Transverse colon (tissue), 4 donors: ENCODE results near the gene TNS4. TPM values are rescaled to one million over a fixed set of nuclear protein-coding genes. Genes with fewer than 3 reads are reported as not detected.

Experiments used
- DNase-seq: peaks from one replicate; pipeline ENCODE4 v3.0.0-alpha.2; 2019
- H3K27ac ChIP-seq, 4 donors: fragments of 200-600 bp; sonication (generic); 2 replicates each; pipeline ENCODE4 v1.5.1; 2016 to 2018; ENCODE audit warnings: inconsistent platforms in 4 of 4
- H3K27me3 ChIP-seq: fragments of 200-600 bp; sonication (generic); 2 replicates; pipeline ENCODE4 v1.5.1; 2017; ENCODE audit warnings: inconsistent platforms
- H3K36me3 ChIP-seq, 4 donors: fragments of 200-600 bp; sonication (generic); 2 replicates each; pipeline ENCODE4 v1.5.1; 2017 to 2019; ENCODE audit warnings: inconsistent platforms in 4 of 4
- H3K4me1 ChIP-seq, 4 donors: fragments of 200-600 bp; sonication (generic); 2 replicates each; pipeline ENCODE4 v1.5.1; 2017 to 2020; ENCODE audit warnings: inconsistent platforms in 4 of 4
- H3K4me3 ChIP-seq, 4 donors: fragments of 200-600 bp; sonication (generic); 1 replicate in 1 of 4; 2 replicates in 3 of 4; pipeline versions ENCODE4 v1.5.1 to v1.6.1; 2017 to 2019; ENCODE audit warnings: inconsistent platforms in 4 of 4
- H3K9me3 ChIP-seq, 2 donors: fragments of 200-600 bp; sonication (generic); 2 replicates each; pipeline ENCODE4 v1.5.1; 2017 to 2019; ENCODE audit warnings: inconsistent platforms in 2 of 2
- EP300 ChIP-seq: sonication (generic); formaldehyde crosslinking; IDR thresholded peaks from one replicate; pipeline ENCODE4 v1.6.1; 2017; ENCODE audit warnings: antibody characterized with exemption, low read depth
- POLR2A ChIP-seq: fragments of 450-650 bp; IDR thresholded peaks from one replicate; pipeline ENCODE4 v1.6.1; 2016; ENCODE audit warnings: antibody characterized with exemption, mild to moderate bottlenecking, moderate library complexity
- POLR2AphosphoS5 ChIP-seq, 3 donors: sonication (generic); formaldehyde crosslinking; IDR thresholded peaks; one replicate each; pipeline ENCODE4 v1.6.1; 2016; ENCODE audit warnings: antibody characterized with exemption in 3 of 3
- WGBS, 2 donors: methylation state at CpG; one replicate each; pipeline ENCODE4 v1.1.5; 2018; ENCODE audit warnings: low coverage in 1 of 2; 5-methylcytosine and 5-hydroxymethylcytosine counted together
- in situ Hi-C, 4 donors: fragments of 200-750 bp; cut with MboI; loops; one replicate each; pipeline versions ENCODE4 v1.15.0 to v1.15.1; 2017; ENCODE audit warnings: low sequenced_read_pairs in 3 of 4, low pct_ligation_motif_present in 1 of 4, low pct_unique_long_range_greater_than_20kb in 1 of 4
- intact Hi-C: fragments of 100-400 bp; cut with DNase I; formaldehyde crosslinking; loops from one replicate; pipeline ENCODE4 v1.15.1; 2023; ENCODE audit warnings: low total_unique reads
- total RNA-seq, 4 donors: library from RNA; depleted of rRNA; stranded (reverse); fragments of >200 nt; gene quantifications; one replicate each; pipeline ENCODE4 v1.1.0, GENCODE V29; 2016
- TF ChIP-seq, protein P1 (sequence below), 5 experiments: fragments of 200-600 bp in 3 of 5; fragments of 450-650 bp in 2 of 5; sonication (generic) in 3 of 5; IDR thresholded peaks; 1 replicate in 2 of 5; 2 replicates in 3 of 5; pipeline ENCODE4 v1.5.1; 2016 to 2017; ENCODE audit warnings: antibody characterized with exemption in 5 of 5, inconsistent platforms in 3 of 5, mild to moderate bottlenecking in 2 of 5, moderate library complexity in 1 of 5

The TNS4 gene
- total RNA-seq, 4 donors from 2014 or later, result 1.2 to 4.2 (median 2.5) TPM; not detected in 1

GRCh38 chr17:40443988-40444899 is 57.2 kb downstream of the TNS4 start:
- 0 to 9% methylated on average over 1 to 15 of the region's 15 CpGs for WGBS, 2 donors

DNA sequence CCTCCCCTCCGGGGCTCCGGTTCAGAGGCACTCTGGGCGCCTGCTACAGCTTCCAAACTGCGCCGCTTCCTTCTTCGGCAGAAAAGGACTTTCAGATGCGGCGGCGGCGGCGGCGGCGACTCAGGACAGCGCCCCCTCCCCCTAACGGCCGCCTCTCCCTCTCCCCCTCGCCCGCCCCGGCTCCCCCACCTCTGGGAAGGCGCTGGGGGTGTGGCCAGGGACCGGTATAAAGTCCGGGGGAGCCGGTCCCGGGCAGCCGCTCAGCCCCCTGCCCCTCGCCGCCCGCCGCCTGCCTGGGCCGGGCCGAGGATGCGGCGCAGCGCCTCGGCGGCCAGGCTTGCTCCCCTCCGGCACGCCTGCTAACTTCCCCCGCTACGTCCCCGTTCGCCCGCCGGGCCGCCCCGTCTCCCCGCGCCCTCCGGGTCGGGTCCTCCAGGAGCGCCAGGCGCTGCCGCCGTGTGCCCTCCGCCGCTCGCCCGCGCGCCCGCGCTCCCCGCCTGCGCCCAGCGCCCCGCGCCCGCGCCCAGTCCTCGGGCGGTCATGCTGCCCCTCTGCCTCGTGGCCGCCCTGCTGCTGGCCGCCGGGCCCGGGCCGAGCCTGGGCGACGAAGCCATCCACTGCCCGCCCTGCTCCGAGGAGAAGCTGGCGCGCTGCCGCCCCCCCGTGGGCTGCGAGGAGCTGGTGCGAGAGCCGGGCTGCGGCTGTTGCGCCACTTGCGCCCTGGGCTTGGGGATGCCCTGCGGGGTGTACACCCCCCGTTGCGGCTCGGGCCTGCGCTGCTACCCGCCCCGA is 58.0 kb downstream of the TNS4 start, which contains the start of gene IGFBP4:
TSS of gene IGFBP4 (plus strand) at position 255 of the 792 bp plus-strand sequence. CDS start at position 541, 286 bp downstream.
- peak; percentile 84 for DNase-seq
- Histone ChIP-seq H3K27ac (peak within 1 kb of the TSS; percentile 94 to 98 (median 96)), H3K9me3 (no peaks in the 10 kb centered on the region), H3K4me1 (peaks cover 24 to 60% (median 42%) of the 10 kb centered on the region in 4 donors), H3K36me3 (no peaks in the 10 kb centered on the region), H3K4me3 (peak within 1 kb of the TSS; percentile 58 to 74 (median 66)), H3K27me3 (no peaks in the 10 kb centered on the region)
- no peak for TF ChIP-seq EP300
- TF ChIP-seq, protein P1, sequence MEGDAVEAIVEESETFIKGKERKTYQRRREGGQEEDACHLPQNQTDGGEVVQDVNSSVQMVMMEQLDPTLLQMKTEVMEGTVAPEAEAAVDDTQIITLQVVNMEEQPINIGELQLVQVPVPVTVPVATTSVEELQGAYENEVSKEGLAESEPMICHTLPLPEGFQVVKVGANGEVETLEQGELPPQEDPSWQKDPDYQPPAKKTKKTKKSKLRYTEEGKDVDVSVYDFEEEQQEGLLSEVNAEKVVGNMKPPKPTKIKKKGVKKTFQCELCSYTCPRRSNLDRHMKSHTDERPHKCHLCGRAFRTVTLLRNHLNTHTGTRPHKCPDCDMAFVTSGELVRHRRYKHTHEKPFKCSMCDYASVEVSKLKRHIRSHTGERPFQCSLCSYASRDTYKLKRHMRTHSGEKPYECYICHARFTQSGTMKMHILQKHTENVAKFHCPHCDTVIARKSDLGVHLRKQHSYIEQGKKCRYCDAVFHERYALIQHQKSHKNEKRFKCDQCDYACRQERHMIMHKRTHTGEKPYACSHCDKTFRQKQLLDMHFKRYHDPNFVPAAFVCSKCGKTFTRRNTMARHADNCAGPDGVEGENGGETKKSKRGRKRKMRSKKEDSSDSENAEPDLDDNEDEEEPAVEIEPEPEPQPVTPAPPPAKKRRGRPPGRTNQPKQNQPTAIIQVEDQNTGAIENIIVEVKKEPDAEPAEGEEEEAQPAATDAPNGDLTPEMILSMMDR (IDR thresholded peaks at IDR 0.05), result peak in 4 of 5 experiments; percentile 29 to 57 (median 38)
- peak; percentile 60 for TF ChIP-seq POLR2A
- peak; percentile 72 to 88 (median 72) for TF ChIP-seq POLR2AphosphoS5 (IDR thresholded peaks at IDR 0.05)
- WGBS, 2 donors, result 1% methylated on average over 48 of the region's 98 CpGs; no CpG with 5 or more reads in 1 of the 2 donors
- intact Hi-C loops (loop anchor here (1.0 to 5.0 kb wide), 3 partner anchors 21 to 89 kb away; no protein-coding TSS in a partner anchor), in situ Hi-C loops (loop anchor here in 3 of 4 donors (5.0 to 25.0 kb wide), 2 partner anchors 89 to 94 kb away; no protein-coding TSS in a partner anchor)

More at GRCh38 chr17:40443988-40444899, 57.2 kb downstream of the TNS4 start:
- peak overlapping the region; percentile 94 to 98 (median 96) for H3K27ac ChIP-seq
- no peaks in the 10 kb centered on the region for H3K9me3 ChIP-seq
- TF ChIP-seq, protein P1 (IDR thresholded peaks at IDR 0.05), result peak in 2 of 5 experiments; percentile 1 to 3
- TF ChIP-seq EP300 (no peak), POLR2A (no peak), POLR2AphosphoS5 (IDR thresholded peaks at IDR 0.05) (no peak)
- intact Hi-C loops (loop anchor here (1.0 to 5.0 kb wide), 3 partner anchors 22 to 88 kb away; no protein-coding TSS in a partner anchor), in situ Hi-C loops (loop anchor here in 3 of 4 donors (5.0 to 25.0 kb wide), 2 partner anchors 88 to 93 kb away; no protein-coding TSS in a partner anchor)
- H3K4me3 ChIP-seq, result peak overlapping the region; percentile 56 to 74 (median 66)
- H3K27me3 ChIP-seq, result no peaks in the 10 kb centered on the region
- DNase-seq, result peak; percentile 27
- peaks cover 33 to 68% (median 51%) of the 10 kb centered on the region in 4 donors for H3K4me1 ChIP-seq
- no peaks in the 10 kb centered on the region for H3K36me3 ChIP-seq

- 37 to 58% methylated on average over 3 to 26 of the region's 29 CpGs for WGBS, 2 donors
- peak; percentile 53 for DNase-seq
- H3K36me3 ChIP-seq, result no peaks in the 10 kb centered on the region
- peak overlapping the region; percentile 94 to 98 (median 96) for H3K27ac ChIP-seq
- TF ChIP-seq, protein P1 (IDR thresholded peaks at IDR 0.05), result peak in 3 of 5 experiments; percentile 17 to 57 (median 50)
- no peak for TF ChIP-seq POLR2AphosphoS5 (IDR thresholded peaks at IDR 0.05)
- H3K4me1 ChIP-seq, result peaks cover 18 to 52% (median 35%) of the 10 kb centered on the region in 4 donors
- no peaks in the 10 kb centered on the region for H3K9me3 ChIP-seq
- H3K4me3 ChIP-seq, result peak overlapping the region; percentile 58 to 74 (median 66)
- intact Hi-C loops, result loop anchor here (1.0 to 5.0 kb wide), 3 partner anchors 20 to 90 kb away; no protein-coding TSS in a partner anchor
- no peaks in the 10 kb centered on the region for H3K27me3 ChIP-seq
- in situ Hi-C loops, result loop anchor here in 3 of 4 donors (5.0 to 25.0 kb wide), 2 partner anchors 90 to 95 kb away; no protein-coding TSS in a partner anchor
Measured at GRCh38 chr17:40442392-40443195, 58.8 kb downstream of the TNS4 start.
